ENCODE results near the gene MAVS. TPM values are rescaled to one million over a fixed set of nuclear protein-coding genes. Genes with fewer than 3 reads are reported as not detected.

MAVS gene
- total RNA-seq, 2 donors from 2014 or later = 35.2 to 42.1 TPM

- H3K9me3 ChIP-seq = no peaks in the 10 kb centered on the region
- peaks cover 5 to 17% of the 10 kb centered on the region in 2 donors for H3K4me1 ChIP-seq (ENCODE audit: control insufficient read depth in 1 of 2, low read depth in 2 of 2)
- no peak for ATAC-seq (ENCODE audit: insufficient number of reproducible peaks, low FRiP score, low read depth)
- H3K4me3 ChIP-seq = no peak overlapping the region
- no peak for DNase-seq (ENCODE audit: low spot score)
- H3K27ac ChIP-seq = no peak overlapping the region
- TF ChIP-seq CTCF (IDR thresholded peaks at IDR 0.05) = no peak
- H3K27me3 ChIP-seq (replicated peaks; ENCODE audit: insufficient read depth) = no peaks in the 10 kb centered on the region
- H3K36me3 ChIP-seq = no peaks in the 10 kb centered on the region
These were observed 1.9 kb downstream of the MAVS start for GRCh38 chr20:3848565-3848964.

- Histone ChIP-seq H3K9me3 (no peaks in the 10 kb centered on the region), H3K27ac (no peak overlapping the region), H3K4me1 (ENCODE audit: control insufficient read depth in 1 of 2, low read depth in 2 of 2) (no peaks in the 10 kb centered on the region), H3K27me3 (replicated peaks; ENCODE audit: insufficient read depth) (no peaks in the 10 kb centered on the region), H3K4me3 (no peak overlapping the region), H3K36me3 (peaks cover 40% of the 10 kb centered on the region)
- TF ChIP-seq CTCF (IDR thresholded peaks at IDR 0.05) = no peak
- DNase-seq (ENCODE audit: low spot score) = no peak
- no peak for ATAC-seq (ENCODE audit: insufficient number of reproducible peaks, low FRiP score, low read depth)
These were observed 7.8 kb downstream of the MAVS start for GRCh38 chr20:3854462-3854871.

GRCh38 chr20:3857405-3857804, 10.8 kb downstream of the MAVS start:
- Histone ChIP-seq H3K27ac (no peak overlapping the region), H3K36me3 (peaks cover 69% of the 10 kb centered on the region)
- no peak for ATAC-seq (ENCODE audit: insufficient number of reproducible peaks, low FRiP score, low read depth)

GRCh38 chr20:3858689-3859088, 12.1 kb downstream of the MAVS start:
- TF ChIP-seq CTCF (IDR thresholded peaks at IDR 0.05) = no peak
- Histone ChIP-seq H3K27ac (no peak overlapping the region), H3K4me3 (no peak overlapping the region), H3K9me3 (no peaks in the 10 kb centered on the region), H3K4me1 (ENCODE audit: control insufficient read depth in 1 of 2, low read depth in 2 of 2) (no peaks in the 10 kb centered on the region), H3K36me3 (peaks cover 82% of the 10 kb centered on the region), H3K27me3 (replicated peaks; ENCODE audit: insufficient read depth) (no peaks in the 10 kb centered on the region)
- ATAC-seq (ENCODE audit: insufficient number of reproducible peaks, low FRiP score, low read depth) (no peak), DNase-seq (ENCODE audit: low spot score) (no peak)

More at GRCh38 chr20:3857405-3857804, 10.8 kb downstream of the MAVS start:
- Histone ChIP-seq H3K27me3 (replicated peaks; ENCODE audit: insufficient read depth) (no peaks in the 10 kb centered on the region), H3K9me3 (no peaks in the 10 kb centered on the region), H3K4me3 (no peak overlapping the region), H3K4me1 (ENCODE audit: control insufficient read depth in 1 of 2, low read depth in 2 of 2) (no peaks in the 10 kb centered on the region)
- no peak for TF ChIP-seq CTCF (IDR thresholded peaks at IDR 0.05)
- no peak for DNase-seq (ENCODE audit: low spot score)

- Histone ChIP-seq H3K4me3 (no peak overlapping the region), H3K4me1 (ENCODE audit: control insufficient read depth in 1 of 2, low read depth in 2 of 2) (no peaks in the 10 kb centered on the region), H3K27me3 (replicated peaks; ENCODE audit: insufficient read depth) (no peaks in the 10 kb centered on the region), H3K36me3 (peaks cover 97% of the 10 kb centered on the region), H3K9me3 (no peaks in the 10 kb centered on the region), H3K27ac (no peak overlapping the region)
- no peak for ATAC-seq (ENCODE audit: insufficient number of reproducible peaks, low FRiP score, low read depth)
- no peak for TF ChIP-seq CTCF (IDR thresholded peaks at IDR 0.05)
- DNase-seq (ENCODE audit: low spot score) = no peak
These were observed 14.6 kb downstream of the MAVS start for GRCh38 chr20:3861191-3861590.

All from thoracic aorta (tissue), 2 donors.